ENCODE results near the gene ZMIZ1.

ZMIZ1 gene

DNA sequence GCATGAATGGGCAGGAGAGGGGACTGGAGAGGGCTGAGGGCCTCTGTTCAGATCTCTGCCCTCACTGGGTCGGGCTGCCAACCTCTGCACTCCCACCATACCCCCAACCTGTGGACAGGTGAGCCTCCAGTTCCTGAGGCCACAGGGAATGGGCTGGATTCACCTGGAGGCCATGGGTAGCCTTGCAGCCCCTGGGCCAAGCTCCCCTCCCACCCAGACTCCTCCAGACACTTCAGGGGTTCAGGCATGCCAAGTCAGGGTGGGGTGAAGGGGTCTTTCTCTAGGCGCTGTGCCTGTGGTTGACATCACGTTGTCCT is 80.5 kb downstream of the ZMIZ1 start:
- DNase-seq (ENCODE audit: low read depth, low spot score), result no peak

DNA sequence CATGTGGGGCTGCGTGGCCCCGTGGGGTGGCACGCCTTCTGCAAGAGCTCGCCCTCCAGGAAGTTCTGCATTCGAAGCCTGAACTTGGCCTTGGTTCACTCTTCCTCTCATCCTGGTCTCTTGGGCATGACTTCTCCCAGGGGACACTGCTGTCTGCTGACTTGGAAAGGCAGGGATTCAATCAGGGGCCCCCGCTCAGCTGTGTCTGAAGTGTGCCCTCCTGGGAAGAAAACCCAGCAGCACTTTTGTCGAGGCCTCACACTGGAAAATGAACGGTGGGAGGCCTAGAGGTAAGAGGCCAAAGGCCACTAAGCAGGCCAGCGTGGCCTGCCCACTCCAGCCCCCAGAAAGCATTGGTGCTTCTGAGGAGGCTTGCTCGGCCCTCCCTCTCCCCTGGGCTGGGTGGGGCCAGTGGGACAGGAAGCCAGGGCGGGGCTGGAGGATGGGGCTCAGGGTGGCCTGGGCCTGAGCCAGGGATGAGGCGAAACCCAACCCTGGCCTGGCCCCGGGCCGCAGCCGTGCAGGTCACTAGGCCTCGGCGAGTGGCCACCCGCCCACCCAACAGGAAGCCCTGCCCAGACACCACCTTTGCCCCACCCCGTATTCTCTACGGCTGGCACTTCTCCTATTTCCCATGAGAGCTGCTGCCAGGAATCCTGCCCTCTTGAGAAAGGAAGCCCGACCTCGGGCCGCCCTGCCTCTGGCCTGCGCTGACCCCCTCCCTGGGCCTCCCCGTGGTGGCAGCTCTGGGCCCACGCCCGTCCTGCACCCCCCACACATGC is 81.1 kb downstream of the ZMIZ1 start:
- no peak for DNase-seq (ENCODE audit: low read depth, low spot score)

DNA sequence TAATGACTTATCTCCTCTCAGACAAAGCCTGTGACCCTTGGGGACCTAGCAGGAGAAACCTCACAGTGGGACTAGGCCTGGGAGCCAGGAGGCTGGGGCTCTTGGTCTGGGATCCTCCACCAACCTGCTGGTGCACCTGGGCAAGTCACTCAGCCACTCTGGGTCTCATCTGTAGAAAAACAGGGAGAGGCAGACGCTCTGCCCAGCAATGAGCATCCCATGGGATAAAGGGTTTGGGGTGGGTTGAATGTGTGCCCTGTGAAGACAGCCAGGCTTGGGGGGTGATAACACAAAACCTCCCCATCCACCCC is 81.6 kb downstream of the ZMIZ1 start:
- no peak for DNase-seq (ENCODE audit: low read depth, low spot score)

DNA sequence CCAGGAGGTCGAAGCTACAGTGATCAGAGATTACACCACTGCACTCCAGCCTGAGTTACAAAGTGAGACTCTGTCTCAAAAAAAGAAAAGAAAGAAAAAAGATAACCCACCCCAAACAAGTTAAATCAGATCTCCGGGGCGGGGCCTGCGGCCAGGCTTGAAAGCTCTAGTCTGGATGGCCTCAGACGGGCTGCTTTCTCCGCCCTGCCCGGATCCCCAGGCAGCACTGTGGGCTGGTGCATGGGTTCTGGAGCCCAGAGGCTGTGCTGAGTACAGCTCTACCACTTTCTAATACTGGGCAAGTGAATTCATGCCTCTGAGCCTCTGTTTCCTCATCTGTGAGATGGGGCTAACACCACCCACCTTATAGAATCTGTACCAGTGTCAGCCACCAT is 83.7 kb downstream of the ZMIZ1 start:
- no peak for DNase-seq (ENCODE audit: low read depth, low spot score)

DNA sequence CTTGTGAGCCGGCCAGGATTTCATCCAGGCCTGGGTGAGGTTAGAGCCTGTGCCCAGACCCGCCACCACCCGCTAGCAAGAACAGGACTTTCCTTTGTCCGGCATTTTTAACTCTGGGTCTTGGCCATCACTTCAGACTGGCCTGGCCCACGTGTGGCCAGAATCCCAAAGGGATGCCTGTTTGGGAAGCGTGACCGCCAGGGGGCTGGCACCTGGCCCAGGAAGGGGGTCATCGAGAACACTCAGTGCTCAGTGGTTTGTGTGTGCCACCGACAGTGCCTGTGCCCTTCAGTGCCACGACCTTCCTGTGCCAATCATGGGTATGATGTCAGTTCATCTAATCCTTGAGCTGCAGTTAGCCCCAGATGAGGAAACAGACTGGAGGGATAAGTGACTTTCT is 85.0 kb downstream of the ZMIZ1 start:
- no peak for DNase-seq (ENCODE audit: low read depth, low spot score)

DNA sequence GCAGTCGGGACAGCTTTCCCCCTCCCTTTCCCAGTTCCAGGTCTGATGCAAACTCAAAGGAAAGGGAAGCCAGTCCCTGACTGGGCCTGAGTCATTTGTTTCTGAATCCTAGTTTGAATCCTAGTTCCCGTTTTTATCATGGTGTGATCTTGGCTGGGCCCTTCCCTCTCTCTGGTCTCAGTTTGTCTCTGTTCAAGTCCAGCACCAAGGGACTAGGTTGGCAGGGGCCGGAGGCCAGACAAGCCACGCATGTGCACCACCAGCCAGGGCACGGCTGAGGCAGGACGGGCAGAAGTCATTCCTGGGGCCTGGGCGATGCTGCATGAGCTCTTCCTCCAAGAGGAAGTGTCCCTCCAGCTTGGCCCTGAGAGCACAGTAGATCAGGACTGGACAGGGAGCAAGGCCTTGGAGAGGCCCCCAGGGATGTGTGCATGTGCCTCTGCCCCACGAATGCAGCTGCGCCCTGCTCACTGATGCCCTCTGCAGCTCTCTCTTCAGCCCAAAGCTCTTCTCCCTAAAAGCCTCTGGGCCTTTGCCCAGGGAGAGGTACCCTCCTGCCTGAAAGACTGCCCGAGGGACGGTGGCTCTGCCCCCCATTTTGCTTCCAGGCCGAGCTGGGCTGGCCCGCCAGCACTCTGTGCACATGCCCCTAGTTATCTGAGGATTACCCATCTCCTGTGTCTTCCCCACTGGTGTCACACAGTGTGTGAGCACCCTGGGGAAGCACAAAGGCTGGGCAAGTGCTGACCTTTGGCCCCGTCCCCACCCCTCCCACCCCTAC is 86.7 kb downstream of the ZMIZ1 start:
- DNase-seq (ENCODE audit: low read depth, low spot score), result no peak

DNA sequence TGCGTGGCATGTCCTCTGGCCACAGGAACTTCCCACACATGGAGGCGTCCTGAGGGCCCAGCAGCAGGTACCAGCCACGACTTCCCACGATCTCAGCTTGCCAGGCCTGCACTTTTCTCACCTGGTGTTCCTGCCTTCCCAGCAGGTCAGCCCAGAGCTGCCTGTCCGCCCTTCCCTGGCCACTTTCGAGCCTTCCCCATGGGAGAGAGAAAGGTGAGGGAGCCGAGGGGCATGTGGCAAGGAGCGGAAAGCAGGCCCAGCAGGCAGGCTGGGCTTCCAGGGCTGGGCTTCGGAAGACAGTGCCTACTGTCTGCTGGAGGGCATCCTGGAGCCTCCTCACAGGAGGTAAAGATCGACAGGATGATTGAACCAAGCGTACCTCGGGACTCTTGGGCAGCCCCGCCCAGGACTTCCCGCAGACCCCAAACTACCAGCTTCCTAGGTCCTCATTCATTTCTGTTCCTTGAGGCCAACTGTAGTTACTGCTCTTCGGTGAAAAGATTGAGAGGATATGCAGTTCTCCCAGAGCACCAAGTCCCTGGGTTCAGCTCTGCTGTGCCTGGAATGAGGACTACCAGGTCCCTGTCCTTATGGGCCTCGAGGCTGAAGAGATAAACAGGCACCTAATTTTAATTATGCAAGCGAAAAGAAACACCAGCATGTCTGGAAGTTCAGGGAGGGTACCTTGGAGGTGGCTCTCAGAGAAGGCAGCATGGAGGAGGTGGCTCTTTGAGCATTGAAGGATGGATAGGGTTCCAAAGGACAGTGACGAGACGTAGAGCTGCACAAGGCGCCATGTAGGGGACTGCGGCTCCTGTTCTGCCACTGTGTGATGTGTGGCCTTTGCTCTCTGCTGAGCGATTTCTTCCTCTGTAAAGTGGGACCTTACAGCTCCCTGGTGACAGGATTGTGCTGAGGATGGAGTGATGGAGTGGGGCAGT is 87.8 kb downstream of the ZMIZ1 start:
- DNase-seq (ENCODE audit: low read depth, low spot score), result no peak

DNA sequence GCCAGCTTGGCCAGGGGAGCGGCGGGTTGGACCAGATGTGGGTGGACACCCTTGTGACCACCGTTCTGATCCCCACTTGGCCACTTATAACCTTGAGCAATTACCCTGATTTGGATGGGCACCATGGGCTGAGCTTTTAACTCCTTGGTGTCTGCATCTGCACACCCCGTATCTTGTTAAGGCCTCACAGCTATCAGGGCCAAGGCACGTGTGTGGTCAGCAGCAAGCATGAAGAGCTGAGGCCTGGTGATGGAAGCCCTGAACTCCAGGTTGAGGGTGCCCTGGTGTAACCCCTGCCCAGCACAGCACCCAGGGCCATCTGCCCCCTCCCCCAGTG is 89.2 kb downstream of the ZMIZ1 start:
- DNase-seq (ENCODE audit: low read depth, low spot score), result no peak

DNA sequence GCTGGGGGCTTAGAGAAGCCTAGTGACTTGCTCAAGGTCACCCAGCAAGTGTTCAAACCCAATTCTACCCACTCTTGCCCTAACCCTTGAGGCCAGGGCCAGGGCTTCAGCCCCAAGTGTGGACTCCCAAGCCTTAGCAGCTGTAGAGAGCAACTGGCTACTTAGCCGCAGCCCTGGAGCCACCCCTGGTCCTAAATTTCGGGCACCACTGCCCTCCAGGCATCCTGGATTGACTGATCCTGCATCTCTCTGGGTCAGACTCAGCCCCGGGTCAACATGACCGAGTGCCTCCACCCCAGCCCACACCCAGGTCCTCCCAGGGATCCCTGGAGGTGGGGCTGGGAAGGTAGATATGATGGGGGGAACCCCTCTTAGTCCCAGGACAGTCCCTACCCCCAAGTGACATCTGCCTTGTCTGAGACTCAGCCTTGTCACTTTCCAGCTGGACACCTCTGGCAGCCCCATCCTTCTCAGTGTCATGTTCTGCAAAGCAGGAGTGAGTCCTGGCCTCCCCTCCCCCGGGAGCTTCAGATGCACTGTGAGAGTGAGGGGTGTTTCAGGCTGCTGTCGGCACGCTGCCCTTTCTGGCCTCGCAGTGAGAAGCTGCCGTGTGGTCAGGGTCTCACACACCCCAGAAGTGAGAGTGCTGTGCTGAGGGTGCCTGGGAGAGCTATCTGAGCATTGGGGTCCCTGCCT is 89.8 kb downstream of the ZMIZ1 start:
- no peak for DNase-seq (ENCODE audit: low read depth, low spot score)

DNA sequence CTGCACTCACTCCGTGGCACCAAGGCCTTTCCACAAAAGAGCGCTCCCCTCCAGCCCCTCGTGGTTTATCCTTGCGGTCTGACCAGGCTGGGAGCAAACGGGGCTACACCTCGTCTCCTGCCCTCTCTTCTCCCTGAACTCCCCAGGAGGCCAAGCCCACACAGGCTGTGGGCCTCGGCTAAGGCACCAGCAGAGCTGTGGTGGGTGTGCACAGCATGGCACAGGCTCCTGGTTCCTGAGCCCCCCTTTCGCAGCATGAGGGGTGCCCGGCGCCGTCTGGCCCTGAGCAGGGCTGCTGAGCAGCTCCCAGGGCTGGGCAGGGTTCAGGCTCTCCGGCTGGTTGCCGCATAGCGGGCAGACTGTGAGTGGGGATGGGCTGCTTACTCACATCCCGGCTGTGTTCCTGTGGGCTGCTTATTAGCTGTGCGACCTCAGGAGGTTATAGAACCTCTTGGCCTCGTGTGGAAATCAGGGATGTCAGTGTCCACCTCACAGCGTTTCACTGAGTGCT is 90.4 kb downstream of the ZMIZ1 start:
- DNase-seq (ENCODE audit: low read depth, low spot score), result peak; percentile 88

DNA sequence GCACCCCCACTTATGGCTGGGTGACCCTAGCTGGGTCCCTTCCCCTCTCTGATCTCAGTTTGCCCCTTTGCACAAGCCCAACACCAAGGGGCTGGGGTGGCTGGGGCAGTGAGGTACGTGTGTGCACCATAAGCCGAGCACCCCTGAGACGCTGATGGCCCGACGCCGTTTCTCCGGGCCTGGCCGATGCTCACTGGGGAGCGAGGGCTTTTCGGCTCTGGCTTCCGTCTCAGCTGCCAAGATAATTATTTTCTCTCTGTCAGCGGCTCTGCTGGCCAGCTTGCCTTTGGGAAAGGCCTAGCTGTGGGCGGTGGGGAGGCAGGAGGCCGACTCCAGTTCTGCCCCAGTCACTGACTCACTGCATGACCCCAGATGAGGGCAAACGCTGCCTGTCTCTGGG is 91.0 kb downstream of the ZMIZ1 start:
- peak; percentile 84 for DNase-seq (ENCODE audit: low read depth, low spot score)

DNA sequence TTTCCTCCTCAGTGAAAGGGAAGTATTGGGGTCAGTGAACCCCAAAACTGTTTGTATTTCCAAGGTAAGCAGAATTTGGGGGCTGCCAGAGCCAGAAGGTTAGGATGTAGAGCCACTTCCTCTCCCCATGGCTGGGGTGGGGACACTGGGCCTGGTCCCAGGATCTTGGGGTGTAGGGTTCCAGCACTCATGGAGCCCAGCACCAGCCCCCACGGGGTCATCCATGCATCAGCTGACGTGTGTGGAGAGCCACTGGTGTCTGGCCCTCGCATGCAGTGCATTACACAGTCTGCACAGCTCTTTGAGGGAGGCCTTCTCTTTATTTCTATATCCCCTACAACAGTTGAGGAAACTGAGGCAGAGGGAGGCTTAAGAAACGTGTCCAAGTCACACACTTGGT is 91.4 kb downstream of the ZMIZ1 start:
- DNase-seq (ENCODE audit: low read depth, low spot score), result no peak

DNA sequence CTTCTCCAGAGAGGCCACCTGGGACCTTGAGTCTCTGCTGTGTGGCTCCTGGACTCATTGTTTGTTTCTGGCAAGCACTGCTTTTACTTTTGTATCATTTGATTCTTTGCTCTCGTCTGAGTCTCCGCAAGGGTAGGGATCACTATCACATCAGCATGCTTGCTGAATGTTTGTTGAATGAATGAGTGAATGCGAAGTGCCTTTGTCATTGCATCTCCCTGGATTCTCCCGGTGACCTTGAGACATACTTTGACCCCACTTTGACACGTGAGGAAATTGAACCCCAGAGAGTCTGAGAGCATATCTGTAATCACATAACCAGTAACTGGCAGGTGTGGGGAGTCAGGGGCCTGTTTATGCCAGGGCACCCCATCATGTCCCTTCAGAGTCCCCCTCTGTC is 92.8 kb downstream of the ZMIZ1 start:
- no peak for DNase-seq (ENCODE audit: low read depth, low spot score)

DNA sequence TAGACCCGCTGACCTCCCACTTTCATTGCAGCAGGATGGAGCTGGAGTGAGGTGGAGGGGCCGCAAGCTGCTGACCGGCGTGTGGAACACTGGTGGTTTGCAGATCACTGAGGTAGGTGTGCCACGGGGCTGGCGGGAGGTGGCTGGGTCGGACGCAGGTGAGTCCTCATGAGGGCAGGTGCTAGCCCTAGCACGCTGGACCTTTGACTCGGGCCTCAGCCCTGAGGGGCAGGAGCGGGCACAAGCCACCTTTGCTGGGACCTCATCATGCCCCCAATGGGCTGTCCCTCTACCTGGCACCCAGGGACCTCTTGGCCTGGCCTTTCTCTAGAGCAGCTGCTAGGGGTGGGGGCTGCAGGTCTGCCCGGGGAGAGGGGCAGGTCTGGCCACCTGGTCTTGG is 93.3 kb downstream of the ZMIZ1 start:
- no peak for DNase-seq (ENCODE audit: low read depth, low spot score)

DNA sequence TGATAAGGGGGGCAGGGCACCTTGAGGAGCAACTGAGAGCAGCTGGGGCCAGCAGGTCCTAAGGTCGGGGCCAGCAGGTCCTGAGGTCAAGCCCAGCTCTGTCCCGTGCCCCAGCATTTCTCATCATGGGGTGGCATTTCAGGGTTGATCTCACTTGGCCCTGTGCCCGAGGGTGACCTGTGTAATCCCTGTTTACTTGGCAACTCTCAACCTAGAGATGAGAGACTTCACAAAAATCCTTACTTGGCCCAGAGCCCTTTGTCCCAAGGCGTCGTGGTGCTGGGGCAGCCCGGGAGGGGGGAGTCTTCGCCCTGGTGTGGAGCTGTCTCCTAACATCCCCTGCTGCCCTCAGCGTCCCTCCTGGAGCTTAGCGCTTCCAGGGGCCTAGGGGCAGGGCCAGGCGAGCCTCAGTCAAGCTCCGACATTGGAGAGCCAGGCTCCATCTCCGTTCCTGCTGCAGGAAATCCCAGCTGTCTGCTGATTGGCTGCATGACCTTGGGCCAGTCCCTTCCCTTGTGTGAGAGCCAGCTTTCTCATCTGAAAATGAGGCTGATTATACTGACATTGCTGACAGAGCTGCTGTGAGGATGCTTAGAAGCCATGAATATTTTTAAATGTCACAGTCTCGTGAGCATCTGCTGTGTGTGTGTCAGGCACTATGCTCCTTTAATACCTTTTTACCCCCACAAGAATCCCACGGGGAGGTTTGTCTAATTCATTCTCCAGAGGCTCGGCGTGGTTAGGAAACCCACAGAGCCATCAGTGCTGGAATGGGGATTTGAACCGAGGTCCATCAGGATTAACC is 94.3 kb downstream of the ZMIZ1 start:
- peak; percentile 65 for DNase-seq (ENCODE audit: low read depth, low spot score)

DNA sequence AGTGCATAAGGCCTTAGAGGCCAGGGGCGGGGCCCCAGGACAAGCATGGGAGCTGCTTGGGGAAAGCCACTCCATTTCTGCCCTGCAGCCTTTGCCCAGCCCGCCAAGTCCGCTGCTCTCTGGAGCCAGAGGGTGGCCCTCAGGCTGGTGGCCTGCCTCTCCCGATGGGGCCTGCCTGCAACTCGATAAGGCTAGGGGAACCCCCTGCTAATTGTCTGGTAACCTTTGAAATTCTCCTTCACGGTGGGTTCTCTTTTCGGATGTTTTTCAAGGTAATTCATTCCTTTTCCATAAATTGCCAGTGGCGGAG is 94.9 kb downstream of the ZMIZ1 start:
- no peak for DNase-seq (ENCODE audit: low read depth, low spot score)

DNA sequence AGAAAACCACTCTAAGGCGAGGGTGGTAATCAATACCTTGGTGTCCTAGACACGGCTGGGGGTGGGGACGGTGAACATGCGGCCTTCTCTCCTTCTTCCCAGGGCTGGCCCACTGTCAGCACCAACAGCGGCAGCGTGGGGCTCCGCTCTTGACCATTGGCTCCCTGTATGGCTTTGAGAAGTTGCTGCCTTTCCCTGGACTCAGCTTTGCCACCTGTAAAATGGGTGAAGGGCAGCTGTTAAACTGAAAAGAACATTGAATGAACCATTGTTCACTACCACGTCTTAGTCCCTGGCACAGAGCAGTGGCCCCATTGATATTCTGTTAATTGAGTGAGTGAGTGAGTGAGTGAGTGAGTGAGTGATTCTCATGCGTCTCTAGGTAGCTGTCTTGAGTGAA is 95.3 kb downstream of the ZMIZ1 start:
- no peak for DNase-seq (ENCODE audit: low read depth, low spot score)

DNA sequence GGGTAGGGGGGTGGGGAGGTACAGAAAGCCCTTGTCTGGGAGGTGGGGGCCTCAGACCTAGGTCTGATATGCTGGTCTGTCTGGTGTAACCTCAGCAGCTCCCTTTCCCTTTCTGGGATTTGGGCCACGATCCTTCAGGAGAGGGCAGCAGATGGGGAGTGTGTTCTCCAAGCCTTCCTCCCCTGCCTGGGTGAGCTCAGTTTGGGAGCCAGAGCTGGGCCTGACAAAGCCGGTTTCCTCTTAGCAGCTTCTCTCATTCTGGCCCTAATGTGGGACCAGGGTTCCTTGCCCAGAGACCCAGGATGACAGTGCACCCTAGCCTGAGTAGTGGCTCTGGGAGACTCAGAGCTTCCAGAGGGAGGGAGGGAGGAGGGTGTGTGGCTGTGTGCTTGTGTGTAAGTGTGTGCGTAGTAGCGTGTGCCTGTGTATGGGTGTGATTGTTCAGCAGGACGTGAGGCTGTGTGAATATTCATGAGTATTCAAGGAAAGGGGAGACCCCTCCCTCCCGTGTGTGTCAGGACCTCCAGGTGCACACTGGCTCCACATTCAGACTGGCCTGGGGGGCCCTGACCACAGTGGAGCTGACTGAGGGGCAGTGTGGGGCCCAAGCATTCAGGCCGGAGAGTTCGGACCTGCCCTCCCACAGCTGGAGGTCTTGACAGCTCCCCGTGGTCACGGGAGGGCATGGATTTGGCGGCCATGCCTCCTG is 96.5 kb downstream of the ZMIZ1 start:
- no peak for DNase-seq (ENCODE audit: low read depth, low spot score)

DNA sequence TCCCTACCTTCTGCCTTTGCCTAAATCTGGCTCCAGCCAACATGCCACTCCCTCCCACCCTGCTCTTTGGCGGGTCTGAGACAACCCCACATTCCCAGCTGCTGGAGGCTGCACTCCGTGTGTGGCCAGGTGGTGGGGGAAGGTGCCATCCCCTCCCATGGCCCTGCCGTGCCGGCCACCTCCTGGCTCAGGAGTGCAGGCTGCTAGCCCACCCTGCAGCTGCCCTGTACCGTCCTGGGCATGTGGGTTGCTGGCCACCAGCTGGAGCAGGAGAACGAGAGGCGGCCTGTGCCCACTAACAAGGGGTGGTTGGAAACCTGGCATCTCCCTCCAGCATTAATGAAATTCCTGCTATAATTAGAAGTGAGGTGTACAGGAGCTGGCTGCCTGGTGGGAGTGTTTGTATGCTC is 97.6 kb downstream of the ZMIZ1 start:
- DNase-seq (ENCODE audit: low read depth, low spot score), result peak; percentile 67

DNA sequence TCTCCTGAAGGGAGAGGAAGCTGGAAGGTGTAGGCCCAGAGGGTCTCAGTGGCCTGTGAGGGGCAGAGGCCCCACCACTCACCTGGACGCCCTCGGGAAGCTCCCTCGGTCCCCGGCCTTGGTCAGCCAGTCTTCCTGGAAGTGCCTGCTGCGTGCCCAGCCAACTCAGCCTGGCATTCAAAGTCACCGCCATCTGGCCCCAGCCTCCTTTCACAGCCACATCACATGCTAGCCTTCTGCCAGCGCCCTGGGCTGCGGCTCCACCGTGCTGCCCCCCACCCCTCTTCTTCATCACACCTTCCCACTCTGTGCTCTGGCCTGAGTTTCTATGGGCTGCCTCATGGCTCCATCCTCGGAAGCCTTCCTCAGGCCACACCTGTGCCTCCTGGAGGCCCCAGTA is 98.0 kb downstream of the ZMIZ1 start:
- DNase-seq (ENCODE audit: low read depth, low spot score), result no peak

DNA sequence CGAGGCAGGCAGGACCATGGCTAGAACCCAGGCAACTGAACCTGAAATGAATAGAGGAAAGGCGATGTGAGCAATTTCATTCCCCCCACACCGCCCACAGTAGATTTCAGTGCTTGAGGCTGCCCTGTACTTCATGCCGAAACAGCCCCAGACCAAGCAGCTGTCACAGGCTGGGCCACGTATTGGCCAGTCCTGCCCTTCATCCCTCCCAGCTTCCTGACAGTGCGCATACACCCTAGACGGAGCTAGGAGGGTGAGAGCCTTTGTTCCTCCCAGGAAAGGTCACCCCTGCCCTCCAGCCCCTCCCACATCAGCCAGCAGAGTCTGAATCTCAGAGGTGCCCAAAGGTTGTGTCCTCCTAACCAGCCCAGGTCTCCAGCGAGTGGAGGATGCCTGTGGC is 98.8 kb downstream of the ZMIZ1 start:
- DNase-seq (ENCODE audit: low read depth, low spot score), result no peak
